DOHH2 (cell line): ENCODE measurements around the gene GPX4.
A peak's percentile ranks its signal among the peaks of the same experiment; 100 is the strongest.

Experiments used
- H3F3A ChIP-seq: fragments of 200-600 bp; sonication (generic), shearing (Covaris generic); 2 replicates; pipeline ENCODE4 v1.6.0; 2016; ENCODE audit warnings: antibody characterized with exemption, mild to moderate bottlenecking; ENCODE audit not compliant: control insufficient read depth, insufficient read depth
- H3K27ac ChIP-seq: fragments of 200-600 bp; sonication (generic); 2 replicates; pipeline ENCODE4 v1.5.1; 2014; ENCODE audit warnings: low read depth, mild to moderate bottlenecking, low read length, moderate library complexity
- H3K27me3 ChIP-seq: fragments of 200-600 bp; sonication (generic); 2 replicates; pipeline ENCODE4 v1.6.1; 2014; ENCODE audit warnings: mild to moderate bottlenecking, low read length, mixed read lengths; ENCODE audit not compliant: control insufficient read depth
- H3K36me3 ChIP-seq: fragments of 200-600 bp; sonication (generic); 2 replicates; pipeline ENCODE4 v1.6.1; 2014; ENCODE audit warnings: mild to moderate bottlenecking, low read length, moderate library complexity, mixed read lengths; ENCODE audit not compliant: control insufficient read depth
- H3K4me1 ChIP-seq: fragments of 200-600 bp; sonication (generic); 2 replicates; pipeline ENCODE4 v1.6.1; 2014; ENCODE audit warnings: mild to moderate bottlenecking, low read length, mixed read lengths; ENCODE audit not compliant: control insufficient read depth
- H3K4me2 ChIP-seq: fragments of 200-600 bp; sonication (generic); 2 replicates; pipeline ENCODE4 v1.6.0; 2014; ENCODE audit warnings: mild to moderate bottlenecking, low read length, moderate library complexity
- H3K4me3 ChIP-seq: fragments of 200-600 bp; sonication (generic); 2 replicates; pipeline ENCODE4 v1.5.1; 2014; ENCODE audit warnings: mild to moderate bottlenecking, low read length, mixed read lengths
- H3K79me2 ChIP-seq: fragments of 200-600 bp; sonication (generic); 2 replicates; pipeline ENCODE4 v1.6.1; 2014; ENCODE audit warnings: mild to moderate bottlenecking, low read length, mixed read lengths; ENCODE audit not compliant: control insufficient read depth
- H3K9me2 ChIP-seq: fragments of 200-600 bp; sonication (generic); replicated peaks from 2 replicates; pipeline ENCODE4 v1.6.1; 2014; ENCODE audit warnings: mild to moderate bottlenecking, low read length, mixed read lengths; ENCODE audit not compliant: control insufficient read depth
- H3K9me3 ChIP-seq: fragments of 200-600 bp; sonication (generic); 2 replicates; pipeline ENCODE4 v1.6.1; 2014; ENCODE audit warnings: antibody characterized with exemption, low read length, mixed read lengths; ENCODE audit not compliant: control insufficient read depth, insufficient read depth
- H4K20me1 ChIP-seq: fragments of 200-600 bp; sonication (generic); 2 replicates; pipeline ENCODE4 v1.6.0; 2014; ENCODE audit warnings: low read depth, mild to moderate bottlenecking, antibody characterized with exemption, low read length, moderate library complexity; ENCODE audit not compliant: control insufficient read depth, insufficient read depth
- CTCF ChIP-seq: fragments of 200-600 bp; sonication (generic); IDR thresholded peaks from one replicate; pipeline ENCODE4 v1.5.1; 2014; ENCODE audit warnings: antibody characterized with exemption, mild to moderate bottlenecking, low read depth, low read length; ENCODE audit not compliant: poor library complexity, severe bottlenecking
- EZH2phosphoT487 ChIP-seq: fragments of 200-600 bp; sonication (generic); IDR thresholded peaks from 2 replicates; pipeline ENCODE4 v1.6.1; 2017; ENCODE audit warnings: borderline replicate concordance, mild to moderate bottlenecking, antibody characterized with exemption, low read length, moderate library complexity, mixed read lengths

The GPX4 gene

DNA sequence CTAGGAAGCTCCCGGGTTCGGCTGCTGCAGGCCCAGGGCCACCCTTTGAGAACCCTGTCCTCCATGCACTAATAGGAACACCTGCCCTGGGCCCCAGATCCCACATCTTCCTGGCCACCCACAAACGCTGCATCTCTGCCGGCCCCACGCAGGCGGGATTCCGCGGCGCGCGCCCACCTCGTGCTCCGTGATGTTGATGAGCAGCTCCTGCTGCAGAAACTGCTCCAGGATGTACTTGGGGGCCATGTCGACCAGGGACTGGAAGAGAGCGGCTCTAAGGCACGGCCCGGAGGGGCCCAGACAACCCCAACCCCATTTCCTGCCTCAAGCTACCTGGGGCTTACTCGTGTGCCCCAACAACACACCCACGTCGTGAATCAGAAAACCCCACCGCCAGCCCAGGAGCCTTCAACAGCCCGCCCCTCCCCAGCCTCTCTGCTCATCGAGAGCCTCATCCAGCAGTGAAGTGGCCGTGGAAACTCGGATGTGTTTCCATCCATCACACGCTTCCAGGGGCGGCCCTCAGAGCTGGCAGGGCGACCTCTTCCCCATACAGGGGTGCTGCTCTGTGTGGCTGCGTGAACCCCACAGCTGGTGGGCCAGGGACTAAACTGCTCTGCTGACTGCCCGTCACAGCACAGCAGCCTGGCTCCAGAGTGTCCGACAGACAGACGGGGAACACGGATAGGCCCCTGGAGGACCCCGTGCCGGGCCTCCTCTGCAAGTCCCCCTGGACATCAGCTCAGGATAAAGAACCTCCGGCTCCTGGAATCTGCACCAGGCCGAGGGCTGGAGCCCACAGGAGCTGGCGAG lies 12.9 kb upstream of the GPX4 start:
- peaks cover 50% of the 10 kb centered on the region for H3K4me1 ChIP-seq
- H3K27ac ChIP-seq: no peak overlapping the region
- H3K79me2 ChIP-seq: peaks cover 43% of the 10 kb centered on the region
- no peaks in the 10 kb centered on the region for H3K9me2 ChIP-seq
- H3K9me3 ChIP-seq: no peaks in the 10 kb centered on the region
- peaks cover 77% of the 10 kb centered on the region for H3K36me3 ChIP-seq
- no peak for TF ChIP-seq CTCF
- no peak for TF ChIP-seq EZH2phosphoT487
- H3K27me3 ChIP-seq: no peaks in the 10 kb centered on the region
- H3K4me3 ChIP-seq: no peak overlapping the region
- H3F3A ChIP-seq: peaks cover 14% of the 10 kb centered on the region
- H4K20me1 ChIP-seq: peaks cover 15% of the 10 kb centered on the region
- H3K4me2 ChIP-seq: no peak overlapping the region

- Histone ChIP-seq H3K36me3 (peaks cover 70% of the 10 kb centered on the region), H3K9me3 (no peaks in the 10 kb centered on the region), H3K79me2 (peaks cover 43% of the 10 kb centered on the region), H3K4me3 (no peak overlapping the region), H4K20me1 (peaks cover 15% of the 10 kb centered on the region), H3K27ac (no peak overlapping the region), H3F3A (peaks cover 20% of the 10 kb centered on the region), H3K27me3 (no peaks in the 10 kb centered on the region), H3K4me2 (no peak overlapping the region), H3K4me1 (peaks cover 56% of the 10 kb centered on the region), H3K9me2 (no peaks in the 10 kb centered on the region)
- TF ChIP-seq EZH2phosphoT487 (no peak), CTCF (no peak)
Observed at GRCh38 chr19:1091544-1092175, 12.1 kb upstream of the GPX4 start.

GRCh38 chr19:1093330-1093729 lies 10.5 kb upstream of the GPX4 start:
- H3K4me3 ChIP-seq: no peak overlapping the region
- peak overlapping the region; percentile 72 for H3K4me2 ChIP-seq
- H3K79me2 ChIP-seq: peaks cover 43% of the 10 kb centered on the region
- no peaks in the 10 kb centered on the region for H3K9me3 ChIP-seq
- H3K27ac ChIP-seq: no peak overlapping the region
- H3K36me3 ChIP-seq: peaks cover 54% of the 10 kb centered on the region
- H3K27me3 ChIP-seq: no peaks in the 10 kb centered on the region
- peaks cover 9% of the 10 kb centered on the region for H3F3A ChIP-seq
- H3K4me1 ChIP-seq: peaks cover 39% of the 10 kb centered on the region
- no peak for TF ChIP-seq CTCF
- TF ChIP-seq EZH2phosphoT487: no peak
- H4K20me1 ChIP-seq: peaks cover 15% of the 10 kb centered on the region
- no peaks in the 10 kb centered on the region for H3K9me2 ChIP-seq
